Nephron progenitor cell (in vitro differentiated cells): ENCODE measurements around the gene CYTIP.

Source experiments
- DNase-seq: peaks from one replicate; pipeline ENCODE4 v3.0.0; 2021
- H3K27ac Mint-ChIP-seq: 2 replicates; pipeline ENCODE4 v1.8.0; 2021; ENCODE audit warnings: mild to moderate bottlenecking, moderate library complexity, mixed read lengths
- H3K27me3 Mint-ChIP-seq: 2 replicates; pipeline ENCODE4 v1.8.0; 2021; ENCODE audit warnings: mild to moderate bottlenecking, low read depth, mixed read lengths; ENCODE audit not compliant: poor library complexity
- H3K36me3 Mint-ChIP-seq: 2 replicates; pipeline ENCODE4 v1.8.0; 2021; ENCODE audit warnings: low read depth, mixed read lengths
- H3K4me1 Mint-ChIP-seq: 2 replicates; pipeline ENCODE4 v1.8.0; 2021; ENCODE audit warnings: mixed read lengths
- H3K4me3 Mint-ChIP-seq: 2 replicates; pipeline ENCODE4 v1.8.0; 2021; ENCODE audit warnings: mild to moderate bottlenecking, moderate library complexity, mixed read lengths
- H3K9me3 Mint-ChIP-seq: 2 replicates; pipeline ENCODE4 v1.8.0; 2021; ENCODE audit warnings: mild to moderate bottlenecking, moderate library complexity, mixed read lengths
- CTCF ChIP-seq: fragments of 200-600 bp; sonication (generic); IDR thresholded peaks from 2 replicates; pipeline ENCODE4 v1.5.0; 2021; ENCODE audit warnings: antibody characterized with exemption

CYTIP gene

GRCh38 chr2:157468931-157469708, 25.2 kb upstream of the CYTIP start:
- no peak for DNase-seq
- no peaks in the 10 kb centered on the region for H3K4me1 Mint-ChIP-seq
- H3K9me3 Mint-ChIP-seq = no peaks in the 10 kb centered on the region
- H3K27me3 Mint-ChIP-seq = no peaks in the 10 kb centered on the region
- no peaks in the 10 kb centered on the region for H3K36me3 Mint-ChIP-seq
- H3K4me3 Mint-ChIP-seq = no peak overlapping the region
- no peak overlapping the region for H3K27ac Mint-ChIP-seq
- TF ChIP-seq CTCF = no peak

- Mint-ChIP-seq H3K27me3 (no peaks in the 10 kb centered on the region), H3K4me1 (no peaks in the 10 kb centered on the region), H3K36me3 (no peaks in the 10 kb centered on the region), H3K4me3 (no peak overlapping the region), H3K27ac (no peak overlapping the region), H3K9me3 (no peaks in the 10 kb centered on the region)
- no peak for TF ChIP-seq CTCF
- no peak for DNase-seq
These were observed 22.9 kb upstream of the CYTIP start for GRCh38 chr2:157466764-157467163.

- TF ChIP-seq CTCF = no peak
- no peak overlapping the region for H3K27ac Mint-ChIP-seq
- no peak overlapping the region for H3K4me3 Mint-ChIP-seq
- H3K4me1 Mint-ChIP-seq = peaks cover 11% of the 10 kb centered on the region
- no peaks in the 10 kb centered on the region for H3K27me3 Mint-ChIP-seq
- H3K9me3 Mint-ChIP-seq = no peaks in the 10 kb centered on the region
- no peaks in the 10 kb centered on the region for H3K36me3 Mint-ChIP-seq
- DNase-seq = no peak
These were observed 21.7 kb upstream of the CYTIP start for GRCh38 chr2:157465554-157465953.

- H3K4me3 Mint-ChIP-seq = no peak overlapping the region
- no peak for TF ChIP-seq CTCF
- H3K27me3 Mint-ChIP-seq = no peaks in the 10 kb centered on the region
- DNase-seq = no peak
- no peaks in the 10 kb centered on the region for H3K9me3 Mint-ChIP-seq
- H3K27ac Mint-ChIP-seq = no peak overlapping the region
- H3K36me3 Mint-ChIP-seq = no peaks in the 10 kb centered on the region
- H3K4me1 Mint-ChIP-seq = peaks cover 25% of the 10 kb centered on the region
These were observed 19.1 kb upstream of the CYTIP start for GRCh38 chr2:157463002-157463401.

GRCh38 chr2:157460897-157461296, 17.0 kb upstream of the CYTIP start:
- Mint-ChIP-seq H3K27ac (no peak overlapping the region), H3K4me1 (peaks cover 25% of the 10 kb centered on the region), H3K4me3 (no peak overlapping the region), H3K27me3 (no peaks in the 10 kb centered on the region), H3K36me3 (no peaks in the 10 kb centered on the region), H3K9me3 (no peaks in the 10 kb centered on the region)
- no peak for TF ChIP-seq CTCF
- DNase-seq = no peak

GRCh38 chr2:157460384-157460837, 16.5 kb upstream of the CYTIP start:
- no peaks in the 10 kb centered on the region for H3K9me3 Mint-ChIP-seq
- H3K4me3 Mint-ChIP-seq = no peak overlapping the region
- no peaks in the 10 kb centered on the region for H3K36me3 Mint-ChIP-seq
- no peak for TF ChIP-seq CTCF
- no peaks in the 10 kb centered on the region for H3K27me3 Mint-ChIP-seq
- no peak for DNase-seq
- H3K27ac Mint-ChIP-seq = peak overlapping the region; percentile 28
- H3K4me1 Mint-ChIP-seq = peaks cover 25% of the 10 kb centered on the region
